Cardiac fibroblast (primary cell): Measurements from ENCODE around the gene CHGA.
A peak's percentile ranks its signal among the peaks of the same experiment; 100 is the strongest.

Experiments used
- DNase-seq, 2 donors: peaks; one replicate each; pipeline versions ENCODE4 v3.0.0 to v3.0.0-alpha.2; 2010; ENCODE audit warnings: low read depth in 2 of 2
- H3K4me3 ChIP-seq, 2 donors: replicated peaks in 1 of 2; 1 replicate in 1 of 2; 2 replicates in 1 of 2; pipeline ENCODE4 v1.5.1; 2011; ENCODE audit warnings: low read depth in 2 of 2, low read length in 2 of 2, mild to moderate bottlenecking in 2 of 2, moderate library complexity in 1 of 2
- TF ChIP-seq, protein P1 (sequence below): IDR thresholded peaks from one replicate; pipeline ENCODE4 v1.5.1; 2011; ENCODE audit warnings: low read depth, mild to moderate bottlenecking, low read length, inconsistent platforms

The CHGA gene, protein sequence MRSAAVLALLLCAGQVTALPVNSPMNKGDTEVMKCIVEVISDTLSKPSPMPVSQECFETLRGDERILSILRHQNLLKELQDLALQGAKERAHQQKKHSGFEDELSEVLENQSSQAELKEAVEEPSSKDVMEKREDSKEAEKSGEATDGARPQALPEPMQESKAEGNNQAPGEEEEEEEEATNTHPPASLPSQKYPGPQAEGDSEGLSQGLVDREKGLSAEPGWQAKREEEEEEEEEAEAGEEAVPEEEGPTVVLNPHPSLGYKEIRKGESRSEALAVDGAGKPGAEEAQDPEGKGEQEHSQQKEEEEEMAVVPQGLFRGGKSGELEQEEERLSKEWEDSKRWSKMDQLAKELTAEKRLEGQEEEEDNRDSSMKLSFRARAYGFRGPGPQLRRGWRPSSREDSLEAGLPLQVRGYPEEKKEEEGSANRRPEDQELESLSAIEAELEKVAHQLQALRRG

DNA sequence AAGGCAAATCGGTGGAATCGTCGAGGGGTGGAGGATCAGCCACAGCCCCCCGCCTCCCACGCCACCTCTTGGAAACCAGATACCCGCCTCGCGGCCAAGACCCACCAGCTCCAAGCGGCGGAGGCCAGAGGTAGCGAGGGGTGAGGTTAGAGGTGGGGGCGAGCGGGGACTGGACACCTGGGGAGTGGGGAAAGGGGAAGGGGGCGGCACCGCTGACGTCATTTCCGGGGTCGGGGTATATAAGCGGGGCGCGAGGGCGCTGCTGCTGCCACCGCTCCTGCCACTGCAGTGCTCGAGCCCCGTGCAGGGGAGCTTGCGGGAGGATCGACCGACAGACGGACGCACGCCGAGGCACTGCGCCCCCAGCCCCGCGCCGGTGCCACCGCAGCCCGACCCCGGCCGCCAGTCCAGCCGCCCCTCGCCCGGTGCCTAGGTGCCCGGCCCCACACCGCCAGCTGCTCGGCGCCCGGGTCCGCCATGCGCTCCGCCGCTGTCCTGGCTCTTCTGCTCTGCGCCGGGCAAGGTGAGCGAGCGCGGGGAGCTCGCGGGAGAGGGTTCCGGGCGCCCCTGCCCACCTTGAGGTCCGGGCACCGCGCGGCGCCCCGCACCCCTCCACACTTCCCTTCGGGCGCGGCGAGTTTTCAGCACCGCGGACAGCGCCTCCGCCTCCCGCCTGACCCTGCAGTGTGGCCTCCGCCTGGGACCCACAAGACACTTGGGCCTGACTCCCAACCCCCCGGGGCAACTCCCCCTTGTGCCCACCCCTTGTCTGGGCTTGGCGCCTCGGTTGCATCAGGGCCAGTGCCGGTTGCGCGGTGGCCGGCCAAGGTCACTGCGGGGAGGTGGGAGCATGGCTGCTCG, at the start of gene CHGA:
Gene CHGA, plus strand, starts transcription at position 268 of the 861 bp plus-strand sequence. Its CDS starts 210 bp downstream, at position 478.
- TF ChIP-seq, protein P1, sequence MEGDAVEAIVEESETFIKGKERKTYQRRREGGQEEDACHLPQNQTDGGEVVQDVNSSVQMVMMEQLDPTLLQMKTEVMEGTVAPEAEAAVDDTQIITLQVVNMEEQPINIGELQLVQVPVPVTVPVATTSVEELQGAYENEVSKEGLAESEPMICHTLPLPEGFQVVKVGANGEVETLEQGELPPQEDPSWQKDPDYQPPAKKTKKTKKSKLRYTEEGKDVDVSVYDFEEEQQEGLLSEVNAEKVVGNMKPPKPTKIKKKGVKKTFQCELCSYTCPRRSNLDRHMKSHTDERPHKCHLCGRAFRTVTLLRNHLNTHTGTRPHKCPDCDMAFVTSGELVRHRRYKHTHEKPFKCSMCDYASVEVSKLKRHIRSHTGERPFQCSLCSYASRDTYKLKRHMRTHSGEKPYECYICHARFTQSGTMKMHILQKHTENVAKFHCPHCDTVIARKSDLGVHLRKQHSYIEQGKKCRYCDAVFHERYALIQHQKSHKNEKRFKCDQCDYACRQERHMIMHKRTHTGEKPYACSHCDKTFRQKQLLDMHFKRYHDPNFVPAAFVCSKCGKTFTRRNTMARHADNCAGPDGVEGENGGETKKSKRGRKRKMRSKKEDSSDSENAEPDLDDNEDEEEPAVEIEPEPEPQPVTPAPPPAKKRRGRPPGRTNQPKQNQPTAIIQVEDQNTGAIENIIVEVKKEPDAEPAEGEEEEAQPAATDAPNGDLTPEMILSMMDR = no peak
- peak; percentile 28 to 54 for DNase-seq
- no peak within 1 kb of the TSS for H3K4me3 ChIP-seq

DNA sequence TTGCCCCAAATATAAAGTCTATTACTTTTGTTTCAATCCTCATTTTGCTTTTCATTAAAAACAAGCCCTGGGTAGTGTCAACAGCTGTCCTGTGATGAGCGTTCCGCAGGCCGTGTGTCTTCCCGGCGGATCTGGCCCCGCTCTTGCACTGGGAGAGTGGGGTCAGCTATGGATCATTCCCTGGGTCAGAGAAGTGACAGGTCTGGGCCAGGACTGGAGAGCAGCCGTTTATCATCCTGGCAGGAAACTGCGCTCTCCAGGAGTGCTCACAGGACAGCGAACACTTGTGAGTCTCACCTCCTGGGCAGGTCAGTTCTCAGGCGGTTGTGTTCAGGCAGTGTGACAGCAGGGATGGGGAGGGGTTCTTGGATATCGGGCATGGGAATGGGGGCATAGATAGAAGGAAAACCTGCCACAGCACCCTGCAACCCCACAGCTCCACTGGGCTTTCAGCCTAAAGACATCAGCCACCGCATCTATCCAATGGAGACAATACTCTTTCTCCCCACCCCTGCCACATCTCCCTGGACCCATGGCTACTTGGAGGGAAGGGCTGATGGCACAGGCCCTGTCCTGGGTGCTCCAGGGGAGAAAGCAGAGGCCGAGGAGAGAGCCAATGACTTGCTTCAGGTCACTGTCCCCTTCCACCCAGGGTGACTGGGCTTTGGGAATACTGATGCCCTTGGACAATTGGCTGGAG, 47.8 kb upstream of the CHGA start:
- TF ChIP-seq, protein P1 = no peak
- no peak for DNase-seq
- no peak overlapping the region for H3K4me3 ChIP-seq

DNA sequence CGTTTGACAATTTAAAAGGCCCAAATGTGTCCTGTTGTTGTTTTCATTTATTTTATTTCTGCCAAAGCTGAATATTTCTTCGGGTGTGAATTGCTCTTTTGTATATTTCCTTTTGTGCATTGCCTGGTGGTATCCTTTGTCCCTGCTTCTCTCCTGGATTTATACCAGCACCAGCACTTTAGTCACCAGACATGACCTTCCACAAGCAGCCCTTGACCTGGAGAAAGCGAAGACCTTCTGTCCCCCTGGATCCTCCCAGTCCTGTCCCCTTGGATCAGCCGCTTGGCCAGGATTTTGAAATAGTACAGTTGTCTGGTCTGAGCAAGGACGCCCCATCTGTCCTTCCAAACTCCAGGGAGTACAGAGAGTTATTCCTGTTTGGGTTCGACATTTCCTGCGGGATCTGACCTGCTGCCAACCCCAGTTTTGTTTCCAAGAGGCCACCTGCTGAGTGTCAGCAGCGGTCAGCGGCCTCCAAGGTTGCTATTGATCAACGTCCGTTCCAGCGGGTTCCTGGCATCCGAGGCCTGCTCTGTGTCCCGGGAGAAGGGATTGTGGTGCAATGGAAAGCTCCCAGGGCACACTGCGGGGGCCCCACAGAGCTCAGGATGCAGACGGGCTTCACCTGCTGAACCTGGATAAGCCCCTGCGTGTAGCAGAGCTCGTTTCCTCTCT, 45.1 kb upstream of the CHGA start:
- TF ChIP-seq, protein P1 = no peak
- H3K4me3 ChIP-seq = no peak overlapping the region
- DNase-seq = peak in 1 of 2 donors; percentile 53

DNA sequence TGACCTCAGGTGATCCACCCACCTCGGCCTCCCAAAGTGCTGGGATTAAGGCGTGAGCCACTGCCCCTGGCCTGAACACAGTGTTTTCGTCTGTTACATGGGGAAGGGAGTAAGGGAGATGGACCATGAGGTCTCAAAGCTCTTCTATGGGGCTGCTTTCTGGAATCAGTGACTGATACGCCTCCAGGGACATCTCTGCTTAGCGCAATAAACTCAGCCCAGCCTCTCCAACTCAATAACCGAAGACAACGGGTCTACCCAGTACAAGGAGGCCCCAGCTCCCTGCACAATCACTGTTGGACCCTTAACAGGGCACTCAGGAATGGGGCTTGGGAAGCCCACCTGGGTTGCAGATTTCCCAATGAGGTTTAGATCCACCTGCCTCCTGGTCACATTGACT, 42.6 kb upstream of the CHGA start:
- DNase-seq = peak in 1 of 2 donors; percentile 11
- TF ChIP-seq, protein P1 = no peak
- no peak overlapping the region for H3K4me3 ChIP-seq

DNA sequence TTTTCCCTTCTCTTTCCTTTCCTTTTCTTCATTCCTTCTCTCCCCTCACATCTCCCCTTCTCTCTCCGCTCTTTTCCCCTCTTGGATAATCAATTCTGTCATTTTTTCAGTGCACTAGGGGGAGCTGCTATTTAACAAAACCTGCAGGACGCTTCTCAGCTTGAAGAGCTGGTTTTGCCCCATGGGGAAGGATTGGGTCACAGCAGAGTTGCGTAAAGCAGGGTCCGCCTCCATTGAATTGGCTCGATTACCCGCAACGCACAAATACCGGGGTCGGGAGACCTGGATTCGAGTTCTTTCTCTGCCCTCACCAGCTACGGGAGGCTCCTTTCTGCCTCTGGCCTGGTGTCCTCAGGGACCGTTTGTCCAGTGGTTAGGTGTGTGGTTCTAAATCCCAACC, 42.1 kb upstream of the CHGA start:
- TF ChIP-seq, protein P1 = peak; percentile 25
- H3K4me3 ChIP-seq = no peak overlapping the region
- peak; percentile 62 to 69 for DNase-seq

DNA sequence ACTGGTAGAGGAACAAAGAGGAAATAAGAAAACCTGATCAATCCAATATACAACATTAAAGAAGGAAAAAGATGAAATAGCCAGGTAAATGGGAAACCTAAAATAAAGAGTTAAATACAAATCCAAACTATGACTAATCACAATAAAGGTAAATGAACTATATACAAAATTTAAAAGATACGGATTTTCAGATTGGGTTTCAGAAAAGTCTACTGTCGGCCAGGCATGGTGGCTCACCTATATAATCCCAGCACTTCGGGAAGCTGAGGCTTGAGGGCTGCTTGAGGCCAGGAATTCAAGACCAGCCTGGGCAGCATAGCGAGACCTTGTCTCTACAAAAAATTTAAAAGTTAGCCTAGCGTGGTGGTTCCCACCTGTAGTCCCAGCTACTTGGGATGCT, 39.9 kb upstream of the CHGA start:
- no peak for DNase-seq
- H3K4me3 ChIP-seq = no peak overlapping the region
- TF ChIP-seq, protein P1 = no peak
